HepG2 (cell line): ENCODE results near the gene STRN4. TPM values are rescaled to one million over a fixed set of nuclear protein-coding genes. Genes with fewer than 3 reads are reported as not detected.

Source experiments
- GATAD2A ChIP-seq: IDR thresholded peaks from 2 replicates; pipeline ENCODE4 v1.6.1; 2016
- PCBP1 ChIP-seq: fragments of 200-400 bp; formaldehyde crosslinking; IDR thresholded peaks from 2 replicates; pipeline ENCODE4 v1.6.1; 2017; ENCODE audit warnings: mild to moderate bottlenecking, low read depth, low read length, borderline replicate concordance
- POGK ChIP-seq: sonication (generic); formaldehyde crosslinking; conservative IDR thresholded peaks from 2 replicates; pipeline ENCODE4 v1.8.0; 2022; ENCODE audit warnings: mild to moderate bottlenecking, moderate library complexity, missing genetic modification reagents
- POLR2A ChIP-seq, 2 experiments: IDR thresholded peaks; 2 replicates each; pipeline ENCODE4 v1.6.1; 2011; ENCODE audit warnings: low read depth in 2 of 2, low read length in 2 of 2, mild to moderate bottlenecking in 1 of 2, moderate library complexity in 1 of 2; ENCODE audit not compliant: insufficient read depth in 1 of 2
- RARA ChIP-seq: IDR thresholded peaks from 2 replicates; pipeline ENCODE4 v1.6.1; 2016; ENCODE audit warnings: missing genetic modification reagents, missing compliant biosample characterization
- REPIN1 ChIP-seq: sonication (generic); formaldehyde crosslinking; IDR thresholded peaks from 2 replicates; pipeline ENCODE4 v1.8.0; 2022; ENCODE audit warnings: missing genetic modification reagents, low read depth, mild to moderate bottlenecking, borderline replicate concordance
- RXRA ChIP-seq: sonication (generic); formaldehyde crosslinking; IDR thresholded peaks from 2 replicates; pipeline ENCODE4 v1.5.1; 2020; ENCODE audit warnings: missing genetic modification reagents
- TARDBP ChIP-seq: sonication (generic); formaldehyde crosslinking; IDR thresholded peaks from 2 replicates; pipeline ENCODE4 v1.8.0; 2022; ENCODE audit warnings: mild to moderate bottlenecking, missing genetic modification reagents
- ZBTB4 ChIP-seq: sonication (generic); formaldehyde crosslinking; IDR thresholded peaks from 2 replicates; pipeline ENCODE4 v1.4.0; 2020; ENCODE audit warnings: missing genetic modification reagents, mild to moderate bottlenecking, borderline replicate concordance
- ZNF121 ChIP-seq: sonication (generic); formaldehyde crosslinking; IDR thresholded peaks from 2 replicates; pipeline ENCODE4 v1.5.0; 2020; ENCODE audit warnings: mild to moderate bottlenecking, missing genetic modification reagents
- ZNF710 ChIP-seq: sonication (generic); formaldehyde crosslinking; IDR thresholded peaks from 2 replicates; pipeline ENCODE4 v1.5.0; 2020; ENCODE audit warnings: mild to moderate bottlenecking, missing genetic modification reagents, borderline replicate concordance
- ZNF781 ChIP-seq: sonication (generic); formaldehyde crosslinking; IDR thresholded peaks from 2 replicates; pipeline ENCODE4 v1.5.1; 2020; ENCODE audit warnings: borderline replicate concordance, mild to moderate bottlenecking, missing genetic modification reagents; ENCODE audit errors: not compliant biosample characterization
- polyA plus RNA-seq, 8 experiments: library from polyadenylated mRNA; depleted of rRNA in 3 of 8; stranded (reverse) in 7 of 8; unstranded in 1 of 8; fragments of >200 nt; fragmentation: Illumina TruSeq in 4 of 8; extraction: Trizol in 4 of 8; gene quantifications; 2 replicates each; pipeline versions ENCODE4 v1.2.1 to v1.2.3, GENCODE V29; 2011 to 2016; ENCODE audit warnings: low read depth in 4 of 8, missing spikeins in 1 of 8, mixed read lengths in 1 of 8; ENCODE audit not compliant: insufficient read depth in 1 of 8
- total RNA-seq, 5 experiments: library from RNA; depleted of rRNA; stranded (reverse); fragments of >200 nt; fragmentation: Illumina TruSeq; extraction: Trizol; gene quantifications; 2 replicates each; pipeline ENCODE4 v1.2.3, GENCODE V29; 2016; ENCODE audit warnings: low read depth in 1 of 5
- TF ChIP-seq, protein P1 (sequence below): sonication (generic); formaldehyde crosslinking; IDR thresholded peaks from 2 replicates; pipeline ENCODE4 v1.4.0; 2020; ENCODE audit warnings: missing genetic modification reagents

Gene STRN4
- total and polyA plus RNA-seq, 2 of the 13 experiments (the other 11 are each of a cell fraction or from before 2014, with no cell fraction given) = 43.1 to 57.3 TPM

- TF ChIP-seq ZNF781 (CRISPR knock-in tag) = peak; percentile 9
- TF ChIP-seq POGK (CRISPR knock-in tag) = peak; percentile 60
- TF ChIP-seq GATAD2A (CRISPR knock-in tag) = peak; percentile 78
- TF ChIP-seq PCBP1 = peak; percentile 62; the same call in 1 of the 2 replicates
- TF ChIP-seq RXRA (CRISPR knock-in tag) = peak; percentile 44; the same call in 1 of the 2 replicates
- peak; percentile 60; the same call in 1 of the 2 replicates for TF ChIP-seq ZNF710 (CRISPR knock-in tag)
- 0 out of 2 replicates have a peak, but pooled peaks have one; percentile 53 for TF ChIP-seq TARDBP (CRISPR knock-in tag)
- 0 out of 2 replicates have a peak, but pooled peaks have one; percentile 13 for TF ChIP-seq ZNF121 (CRISPR knock-in tag)
- TF ChIP-seq REPIN1 (CRISPR knock-in tag) = peak; percentile 46; the same call in 1 of the 2 replicates
- 0 out of 2 replicates have a peak, but pooled peaks have one; percentile 27 for TF ChIP-seq RARA
- TF ChIP-seq, protein P1, sequence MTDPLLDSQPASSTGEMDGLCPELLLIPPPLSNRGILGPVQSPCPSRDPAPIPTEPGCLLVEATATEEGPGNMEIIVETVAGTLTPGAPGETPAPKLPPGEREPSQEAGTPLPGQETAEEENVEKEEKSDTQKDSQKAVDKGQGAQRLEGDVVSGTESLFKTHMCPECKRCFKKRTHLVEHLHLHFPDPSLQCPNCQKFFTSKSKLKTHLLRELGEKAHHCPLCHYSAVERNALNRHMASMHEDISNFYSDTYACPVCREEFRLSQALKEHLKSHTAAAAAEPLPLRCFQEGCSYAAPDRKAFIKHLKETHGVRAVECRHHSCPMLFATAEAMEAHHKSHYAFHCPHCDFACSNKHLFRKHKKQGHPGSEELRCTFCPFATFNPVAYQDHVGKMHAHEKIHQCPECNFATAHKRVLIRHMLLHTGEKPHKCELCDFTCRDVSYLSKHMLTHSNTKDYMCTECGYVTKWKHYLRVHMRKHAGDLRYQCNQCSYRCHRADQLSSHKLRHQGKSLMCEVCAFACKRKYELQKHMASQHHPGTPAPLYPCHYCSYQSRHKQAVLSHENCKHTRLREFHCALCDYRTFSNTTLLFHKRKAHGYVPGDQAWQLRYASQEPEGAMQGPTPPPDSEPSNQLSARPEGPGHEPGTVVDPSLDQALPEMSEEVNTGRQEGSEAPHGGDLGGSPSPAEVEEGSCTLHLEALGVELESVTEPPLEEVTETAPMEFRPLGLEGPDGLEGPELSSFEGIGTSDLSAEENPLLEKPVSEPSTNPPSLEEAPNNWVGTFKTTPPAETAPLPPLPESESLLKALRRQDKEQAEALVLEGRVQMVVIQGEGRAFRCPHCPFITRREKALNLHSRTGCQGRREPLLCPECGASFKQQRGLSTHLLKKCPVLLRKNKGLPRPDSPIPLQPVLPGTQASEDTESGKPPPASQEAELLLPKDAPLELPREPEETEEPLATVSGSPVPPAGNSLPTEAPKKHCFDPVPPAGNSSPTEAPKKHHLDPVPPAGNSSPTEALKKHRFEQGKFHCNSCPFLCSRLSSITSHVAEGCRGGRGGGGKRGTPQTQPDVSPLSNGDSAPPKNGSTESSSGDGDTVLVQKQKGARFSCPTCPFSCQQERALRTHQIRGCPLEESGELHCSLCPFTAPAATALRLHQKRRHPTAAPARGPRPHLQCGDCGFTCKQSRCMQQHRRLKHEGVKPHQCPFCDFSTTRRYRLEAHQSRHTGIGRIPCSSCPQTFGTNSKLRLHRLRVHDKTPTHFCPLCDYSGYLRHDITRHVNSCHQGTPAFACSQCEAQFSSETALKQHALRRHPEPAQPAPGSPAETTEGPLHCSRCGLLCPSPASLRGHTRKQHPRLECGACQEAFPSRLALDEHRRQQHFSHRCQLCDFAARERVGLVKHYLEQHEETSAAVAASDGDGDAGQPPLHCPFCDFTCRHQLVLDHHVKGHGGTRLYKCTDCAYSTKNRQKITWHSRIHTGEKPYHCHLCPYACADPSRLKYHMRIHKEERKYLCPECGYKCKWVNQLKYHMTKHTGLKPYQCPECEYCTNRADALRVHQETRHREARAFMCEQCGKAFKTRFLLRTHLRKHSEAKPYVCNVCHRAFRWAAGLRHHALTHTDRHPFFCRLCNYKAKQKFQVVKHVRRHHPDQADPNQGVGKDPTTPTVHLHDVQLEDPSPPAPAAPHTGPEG (CRISPR knock-in tag) = peak; percentile 81; the same call in 1 of the 2 replicates
- peak; percentile 40 to 63; a peak in 3 of 4 replicates for TF ChIP-seq POLR2A (IDR thresholded peaks at IDR 0.05; ENCODE audit: insufficient read depth in 1 of 2, low read depth in 2 of 2, low read length in 2 of 2)
- TF ChIP-seq ZBTB4 (CRISPR knock-in tag) = no peak
These were observed 38.2 kb upstream of the STRN4 start (continued) for GRCh38 chr19:46784262-46785053.
